Measurements from ENCODE around the gene EML1.

The EML1 gene

DNA sequence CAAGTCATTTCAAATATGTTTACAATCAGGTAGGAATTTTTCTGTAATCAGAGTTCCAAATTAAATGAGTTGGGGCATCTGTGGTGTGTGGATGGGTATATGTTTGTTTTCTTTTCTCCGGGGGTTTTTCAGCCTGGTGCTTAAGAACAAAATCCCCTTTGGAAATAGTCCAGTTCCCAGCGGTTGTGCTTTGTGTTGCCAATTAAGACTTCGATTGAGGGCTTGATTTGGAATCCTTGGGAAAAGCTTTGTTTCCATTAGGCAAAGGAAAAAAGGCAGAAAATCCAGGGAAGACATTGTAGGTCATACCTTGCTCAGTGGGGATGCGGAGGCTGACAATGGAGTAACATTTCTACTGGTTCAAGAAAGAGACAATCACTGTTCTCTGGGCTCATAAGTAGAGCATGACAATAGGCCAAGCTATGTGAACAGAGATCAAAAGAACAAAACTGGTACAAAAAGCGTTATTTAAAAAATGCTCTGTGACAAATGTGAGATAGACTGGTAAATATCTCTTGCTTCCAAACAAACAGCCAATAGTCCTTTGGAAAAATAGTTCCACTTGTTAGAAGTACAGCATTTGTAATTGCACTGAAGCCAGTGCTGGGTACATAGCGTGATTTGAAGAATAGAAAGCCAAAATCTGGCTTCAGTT, 79.7 kb downstream of the EML1 start:
- no peaks in the 10 kb centered on the region for H3K36me3 Mint-ChIP-seq (ENCODE audit: insufficient read depth)
- DNase-seq = no peak
- no peaks in the 10 kb centered on the region for H3K9me3 Mint-ChIP-seq

DNA sequence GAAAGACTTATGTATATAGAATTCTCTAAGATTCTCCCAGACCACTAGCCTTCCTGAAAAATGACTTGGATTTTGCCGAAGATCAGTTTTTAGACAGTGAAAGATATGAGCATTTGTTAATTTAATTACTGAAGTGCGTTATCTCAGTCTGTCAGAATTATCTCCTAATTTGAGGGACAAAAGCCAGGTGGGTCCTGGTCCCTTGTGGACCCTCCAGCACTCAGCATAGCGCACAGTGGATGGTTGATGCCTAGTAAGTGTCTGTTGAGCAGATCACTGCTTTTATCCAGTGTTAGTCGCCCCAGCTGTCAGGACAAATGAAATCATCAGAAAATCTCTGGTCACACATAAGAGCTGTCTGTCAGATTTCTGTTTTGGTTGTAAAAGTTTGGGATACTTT, 80.4 kb downstream of the EML1 start:
- H3K4me1 Mint-ChIP-seq (ENCODE audit: low read depth in 2 of 2) = no peaks in the 10 kb centered on the region
- no peaks in the 10 kb centered on the region for H3K9me3 Mint-ChIP-seq
- no peak for ATAC-seq (replicated peaks)
- no peak overlapping the region for H3K27ac Mint-ChIP-seq
- no peak overlapping the region for H3K4me3 Mint-ChIP-seq
- peaks cover 88 to 91% of the 10 kb centered on the region in 2 donors for H3K27me3 Mint-ChIP-seq
- H3K36me3 Mint-ChIP-seq (ENCODE audit: insufficient read depth) = no peaks in the 10 kb centered on the region
- DNase-seq = no peak

More for the DNA sequence above, 79.7 kb downstream of the EML1 start:
- Mint-ChIP-seq H3K4me3 (no peak overlapping the region), H3K27ac (no peak overlapping the region), H3K4me1 (ENCODE audit: low read depth in 2 of 2) (no peaks in the 10 kb centered on the region), H3K27me3 (peaks cover 89 to 90% of the 10 kb centered on the region in 2 donors)
- no peak for ATAC-seq (replicated peaks)

DNA sequence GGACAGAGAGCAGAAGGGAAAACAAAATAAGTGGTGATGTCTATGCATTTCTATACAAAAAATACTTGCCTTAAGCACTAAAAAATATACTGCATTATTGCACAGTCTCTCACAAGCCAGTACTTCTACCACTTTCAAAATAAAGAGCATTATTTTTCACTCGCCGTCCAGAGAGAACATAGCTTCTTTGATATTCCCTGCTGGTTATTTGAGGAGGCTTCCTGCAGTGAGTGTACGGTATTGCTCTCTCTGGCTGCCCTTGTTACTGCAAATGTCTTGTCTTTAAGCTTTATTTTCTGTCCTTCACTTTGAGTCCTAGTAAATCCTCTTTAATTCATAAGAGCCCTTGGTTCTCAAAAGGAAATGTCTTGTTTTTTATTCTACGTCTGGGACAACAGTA, 81.1 kb downstream of the EML1 start:
- DNase-seq (no peak), ATAC-seq (replicated peaks) (no peak)
- no peak overlapping the region for H3K4me3 Mint-ChIP-seq
- no peaks in the 10 kb centered on the region for H3K9me3 Mint-ChIP-seq
- no peaks in the 10 kb centered on the region for H3K4me1 Mint-ChIP-seq (ENCODE audit: low read depth in 2 of 2)
- no peaks in the 10 kb centered on the region for H3K36me3 Mint-ChIP-seq (ENCODE audit: insufficient read depth)
- no peak overlapping the region for H3K27ac Mint-ChIP-seq
- H3K27me3 Mint-ChIP-seq = peaks cover 81 to 87% of the 10 kb centered on the region in 2 donors

DNA sequence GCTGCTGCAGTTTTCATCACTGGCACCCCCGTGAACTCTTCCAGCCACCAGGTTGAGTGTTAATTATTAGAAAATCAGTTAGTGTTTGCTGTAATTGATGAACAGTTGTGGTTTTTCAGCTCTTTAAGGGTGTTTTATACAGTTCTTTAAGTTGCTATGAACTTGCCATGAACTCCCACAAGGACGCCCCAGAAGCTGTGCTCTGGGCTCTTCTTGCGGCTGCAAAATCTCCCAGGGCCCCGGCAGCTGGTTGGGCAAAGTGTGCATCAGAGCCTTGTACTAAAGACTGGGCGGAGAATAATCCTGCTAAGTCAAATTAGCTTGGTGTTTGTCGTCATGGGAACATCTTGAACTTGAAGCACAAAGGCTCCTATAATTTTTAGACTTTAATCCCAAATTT, 82.2 kb downstream of the EML1 start:
- no peak for ATAC-seq (replicated peaks)
- no peak overlapping the region for H3K27ac Mint-ChIP-seq
- peaks cover 0 to 1% of the 10 kb centered on the region in 2 donors for H3K4me1 Mint-ChIP-seq (ENCODE audit: low read depth in 2 of 2)
- H3K9me3 Mint-ChIP-seq = no peaks in the 10 kb centered on the region
- no peaks in the 10 kb centered on the region for H3K36me3 Mint-ChIP-seq (ENCODE audit: insufficient read depth)
- H3K4me3 Mint-ChIP-seq = no peak overlapping the region
- DNase-seq = no peak
- peaks cover 74 to 81% of the 10 kb centered on the region in 2 donors for H3K27me3 Mint-ChIP-seq

DNA sequence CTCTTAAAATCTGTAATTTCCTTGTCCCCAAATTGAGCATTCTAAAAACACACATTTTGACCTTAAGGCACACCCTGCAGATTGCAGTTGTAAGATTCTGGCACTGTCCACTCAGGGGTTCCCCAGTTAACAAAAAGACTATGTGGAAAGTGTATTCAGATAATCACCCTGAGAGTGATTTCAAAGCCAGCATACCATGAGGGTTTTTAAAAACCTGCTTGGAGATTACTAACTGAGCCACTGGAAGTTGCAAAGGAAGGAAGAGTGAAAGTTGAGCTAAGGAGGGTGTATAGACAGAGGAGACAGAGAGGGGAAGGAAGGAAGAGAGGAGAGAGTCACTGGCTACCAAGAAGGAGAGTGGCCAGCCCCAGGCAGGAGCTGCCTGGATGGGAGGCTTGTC, 82.6 kb downstream of the EML1 start:
- H3K9me3 Mint-ChIP-seq = no peaks in the 10 kb centered on the region
- no peak for DNase-seq
- H3K4me3 Mint-ChIP-seq = no peak overlapping the region
- ATAC-seq (replicated peaks) = no peak
- H3K27ac Mint-ChIP-seq = no peak overlapping the region
- H3K36me3 Mint-ChIP-seq (ENCODE audit: insufficient read depth) = no peaks in the 10 kb centered on the region
- peaks cover 0 to 1% of the 10 kb centered on the region in 2 donors for H3K4me1 Mint-ChIP-seq (ENCODE audit: low read depth in 2 of 2)
- peaks cover 78 to 85% of the 10 kb centered on the region in 2 donors for H3K27me3 Mint-ChIP-seq

DNA sequence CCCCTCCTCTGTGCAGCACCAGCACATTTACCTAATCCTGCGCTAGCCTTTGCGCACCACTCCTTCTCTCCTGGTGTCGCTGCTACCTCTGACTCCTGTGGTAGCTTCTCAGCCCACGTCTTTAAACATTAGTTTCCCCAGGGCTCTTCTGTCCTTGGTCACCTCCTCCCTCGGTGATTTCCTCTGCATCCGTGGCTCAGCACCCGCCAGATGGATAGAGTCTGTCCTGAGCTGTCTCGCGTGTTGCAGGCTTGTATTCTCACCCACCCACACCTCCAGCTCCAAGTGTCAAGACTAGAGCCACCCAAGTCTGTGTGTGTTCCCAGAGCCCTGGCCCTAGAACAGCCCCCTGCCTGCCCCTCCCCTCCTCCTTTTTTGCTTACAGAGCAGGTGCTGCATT, 83.2 kb downstream of the EML1 start:
- ATAC-seq (replicated peaks) = no peak
- H3K4me3 Mint-ChIP-seq = no peak overlapping the region

DNA sequence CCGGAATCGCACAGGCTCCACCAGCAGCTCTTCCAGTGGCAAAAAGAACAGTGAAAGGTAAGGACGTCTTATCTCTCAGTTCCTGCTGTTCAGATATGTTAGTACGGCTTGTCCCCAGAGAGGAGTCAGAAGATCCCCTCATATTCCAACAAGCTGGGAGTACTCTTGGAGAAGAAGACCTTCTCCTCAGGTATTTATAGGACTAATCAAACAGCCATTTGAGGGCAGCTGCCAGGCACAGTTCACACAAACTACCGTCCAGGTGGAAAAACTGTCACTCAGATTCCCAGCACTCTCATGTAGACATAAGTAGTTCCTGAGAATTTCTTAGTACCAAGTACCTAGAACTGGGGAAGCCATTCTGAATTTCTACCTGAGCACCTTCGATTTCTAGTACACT, 85.3 kb downstream of the EML1 start:
- Mint-ChIP-seq H3K4me3 (no peak overlapping the region), H3K27ac (no peak overlapping the region), H3K9me3 (no peaks in the 10 kb centered on the region), H3K4me1 (ENCODE audit: low read depth in 2 of 2) (peaks cover 0 to 1% of the 10 kb centered on the region in 2 donors), H3K27me3 (peaks cover 63 to 65% of the 10 kb centered on the region in 2 donors), H3K36me3 (ENCODE audit: insufficient read depth) (no peaks in the 10 kb centered on the region)
- ATAC-seq (replicated peaks) (no peak), DNase-seq (no peak)

More for the DNA sequence above, 83.2 kb downstream of the EML1 start:
- Mint-ChIP-seq H3K9me3 (no peaks in the 10 kb centered on the region), H3K4me1 (ENCODE audit: low read depth in 2 of 2) (peaks cover 0 to 1% of the 10 kb centered on the region in 2 donors), H3K27ac (no peak overlapping the region), H3K36me3 (ENCODE audit: insufficient read depth) (no peaks in the 10 kb centered on the region), H3K27me3 (peaks cover 78 to 84% of the 10 kb centered on the region in 2 donors)
- no peak for DNase-seq

DNA sequence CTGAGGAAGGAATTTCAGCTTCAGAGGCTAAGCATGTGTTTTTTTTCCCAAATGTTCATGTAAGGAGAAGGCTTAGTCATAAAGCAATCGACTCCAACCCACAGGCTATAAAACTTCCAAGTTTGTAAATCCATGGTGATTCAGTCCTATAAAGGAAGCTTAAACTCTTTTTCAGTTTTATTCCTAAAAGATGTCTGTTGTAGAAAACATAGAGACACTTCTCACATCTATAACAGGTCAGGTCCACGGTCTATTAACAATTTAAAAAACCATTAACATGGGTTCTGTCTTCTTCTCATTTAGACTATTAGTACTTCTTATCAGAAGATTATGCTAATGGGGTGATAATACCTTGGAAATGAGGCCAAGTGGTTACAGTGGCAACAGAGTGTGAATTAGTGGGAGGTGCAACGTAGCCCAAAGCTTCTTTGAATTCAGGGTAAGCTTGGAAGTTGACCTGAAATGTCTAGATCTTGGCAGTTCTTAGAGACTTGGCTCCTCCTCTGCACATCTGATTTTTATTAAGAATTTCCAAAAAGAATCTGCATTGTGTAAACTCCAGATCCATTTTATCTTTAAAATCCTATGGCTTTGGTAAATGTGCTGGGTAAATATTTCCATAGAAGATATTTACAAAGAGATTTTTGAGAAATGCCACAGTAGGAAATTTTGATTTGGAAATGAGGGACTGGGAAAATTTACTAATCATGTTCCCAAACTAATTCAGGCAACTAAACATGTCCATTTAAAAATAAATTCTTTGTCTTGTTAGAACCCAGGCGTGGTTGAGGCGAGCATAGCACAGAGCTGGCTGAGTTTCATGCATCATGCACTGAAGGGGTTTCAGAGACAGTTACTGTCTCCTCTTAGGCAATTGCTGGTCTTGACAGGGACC, 86.4 kb downstream of the EML1 start:
- DNase-seq = no peak
- H3K4me3 Mint-ChIP-seq = no peak overlapping the region
- H3K36me3 Mint-ChIP-seq (ENCODE audit: insufficient read depth) = no peaks in the 10 kb centered on the region
- H3K27me3 Mint-ChIP-seq = peaks cover 53 to 54% of the 10 kb centered on the region in 2 donors
- ATAC-seq (replicated peaks) = no peak
- peaks cover 0 to 1% of the 10 kb centered on the region in 2 donors for H3K4me1 Mint-ChIP-seq (ENCODE audit: low read depth in 2 of 2)
- H3K27ac Mint-ChIP-seq = no peak overlapping the region
- H3K9me3 Mint-ChIP-seq = no peaks in the 10 kb centered on the region

DNA sequence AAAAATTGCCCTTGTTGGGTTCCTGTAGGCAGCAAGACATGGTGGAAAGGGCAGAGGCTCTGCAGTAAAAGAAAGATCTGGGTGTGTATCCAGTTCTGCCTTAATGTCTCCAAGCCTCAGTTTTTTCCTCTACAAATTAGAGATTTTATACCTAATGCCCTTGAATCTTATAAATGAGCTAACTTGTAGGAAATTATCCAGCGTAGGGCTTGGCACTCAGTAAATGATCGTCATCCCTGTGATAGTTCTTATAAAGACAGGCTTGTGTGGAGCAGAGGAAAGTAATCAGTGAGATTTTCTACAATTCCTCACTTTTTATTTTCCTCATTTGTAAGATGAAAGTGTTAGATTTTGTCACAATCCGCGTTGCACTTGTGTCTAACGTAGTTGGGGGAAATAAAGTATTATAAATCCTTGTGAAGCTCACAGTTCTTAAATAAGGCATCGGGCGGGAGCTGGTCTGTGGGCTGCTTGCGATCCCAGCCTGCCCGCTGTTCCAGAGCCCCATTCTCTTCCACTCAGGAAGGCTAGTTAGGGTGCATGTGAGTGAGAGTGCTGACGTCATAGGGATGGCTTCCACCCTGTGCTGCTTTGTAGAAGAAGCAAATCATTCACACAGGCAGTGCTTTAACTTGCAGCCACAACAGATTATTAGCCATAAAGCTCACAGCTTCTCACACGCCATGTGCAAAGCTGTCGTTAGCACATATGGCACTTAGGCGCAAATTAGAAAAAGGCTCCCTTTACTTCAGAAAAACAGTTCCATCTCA, 87.6 kb downstream of the EML1 start:
- H3K36me3 Mint-ChIP-seq (ENCODE audit: insufficient read depth) = no peaks in the 10 kb centered on the region
- peaks cover 0 to 1% of the 10 kb centered on the region in 2 donors for H3K4me1 Mint-ChIP-seq (ENCODE audit: low read depth in 2 of 2)
- DNase-seq = no peak
- no peak overlapping the region for H3K4me3 Mint-ChIP-seq
- no peaks in the 10 kb centered on the region for H3K9me3 Mint-ChIP-seq
- no peak for ATAC-seq (replicated peaks)
- no peak overlapping the region for H3K27ac Mint-ChIP-seq
- peaks cover 42 to 44% of the 10 kb centered on the region in 2 donors for H3K27me3 Mint-ChIP-seq

DNA sequence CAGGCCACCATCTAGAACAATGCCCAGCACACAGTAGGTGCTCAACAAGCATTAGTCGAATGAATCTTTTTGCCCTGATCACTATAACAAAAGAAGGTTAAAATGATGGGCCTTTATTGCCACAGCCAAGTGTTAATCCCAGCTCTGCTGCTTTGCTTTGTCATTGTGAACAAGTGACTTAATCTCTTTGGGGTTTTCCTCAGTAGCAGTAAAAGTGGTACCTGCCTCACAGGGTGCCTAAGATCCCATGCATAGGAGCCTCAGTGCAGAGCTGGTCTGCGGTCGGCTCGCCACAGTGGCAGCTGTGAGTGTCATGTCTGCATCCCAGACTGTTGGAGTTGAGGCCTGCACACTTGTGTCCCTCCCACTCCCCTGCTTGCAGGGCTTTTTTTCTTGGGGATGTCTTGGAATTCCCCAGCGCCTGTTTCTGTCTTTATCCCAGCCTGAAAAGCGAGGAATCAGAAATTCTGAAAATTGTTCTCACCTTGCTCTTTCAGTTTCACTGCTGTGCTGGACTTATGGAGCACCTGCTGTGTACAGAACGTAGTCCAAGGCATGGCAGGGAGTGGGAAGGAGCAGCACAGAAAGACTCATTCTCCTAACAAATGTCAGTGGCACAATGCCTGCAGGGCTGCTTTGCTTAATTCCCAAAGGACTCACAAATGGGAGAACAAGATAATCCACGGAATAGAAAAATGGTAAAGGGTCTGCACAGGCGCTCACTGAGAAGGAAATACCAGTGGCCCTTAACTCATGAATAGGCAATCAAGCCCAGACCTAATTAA, 90.8 kb downstream of the EML1 start:
- H3K4me1 Mint-ChIP-seq (ENCODE audit: low read depth in 2 of 2) = peaks cover 0 to 1% of the 10 kb centered on the region in 2 donors
- peaks cover 36 to 44% of the 10 kb centered on the region in 2 donors for H3K27me3 Mint-ChIP-seq
- H3K9me3 Mint-ChIP-seq = no peaks in the 10 kb centered on the region
- DNase-seq = no peak
- ATAC-seq (replicated peaks) = no peak
- no peaks in the 10 kb centered on the region for H3K36me3 Mint-ChIP-seq (ENCODE audit: insufficient read depth)
- H3K27ac Mint-ChIP-seq = no peak overlapping the region
- H3K4me3 Mint-ChIP-seq = no peak overlapping the region

DNA sequence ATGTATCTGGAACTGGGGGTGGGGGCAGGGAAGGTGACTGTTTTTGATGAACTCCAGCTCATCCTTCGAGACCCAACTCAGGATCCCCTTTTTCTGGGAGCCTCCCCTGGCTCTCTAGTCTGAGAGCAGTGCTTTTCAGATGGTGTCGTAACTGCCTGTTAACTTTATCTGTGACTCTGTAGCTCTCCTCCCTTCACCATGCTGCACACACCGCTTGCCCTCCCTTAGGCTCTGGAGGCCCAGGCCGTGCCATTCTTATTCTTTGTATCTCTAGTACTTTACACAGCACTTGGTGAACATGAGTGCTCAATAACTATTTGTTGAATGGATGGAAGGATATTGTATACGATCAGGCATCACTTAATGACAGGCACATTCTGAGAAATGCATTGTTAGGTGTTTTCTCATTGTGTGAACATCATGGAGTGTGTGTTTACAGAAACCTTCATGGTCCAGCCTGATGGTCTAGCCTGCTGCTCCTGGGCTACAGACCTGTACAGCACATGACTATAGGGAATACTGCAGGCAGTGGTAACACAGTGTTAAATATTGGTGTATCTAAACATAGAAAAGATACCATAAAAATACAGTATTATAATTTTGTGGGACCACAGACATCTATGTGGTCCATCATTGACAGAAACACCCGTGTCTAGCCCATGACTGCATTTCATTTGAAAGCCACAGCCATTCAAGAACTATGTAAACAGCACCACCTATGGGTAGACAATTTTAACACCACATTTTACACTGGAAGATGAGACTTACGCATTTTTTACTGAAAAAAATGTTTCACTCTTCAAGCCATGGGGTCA, 91.8 kb downstream of the EML1 start:
- Mint-ChIP-seq H3K9me3 (no peaks in the 10 kb centered on the region), H3K36me3 (ENCODE audit: insufficient read depth) (no peaks in the 10 kb centered on the region), H3K27me3 (peaks cover 41 to 50% of the 10 kb centered on the region in 2 donors), H3K4me1 (ENCODE audit: low read depth in 2 of 2) (no peaks in the 10 kb centered on the region), H3K4me3 (no peak overlapping the region), H3K27ac (no peak overlapping the region)
- ATAC-seq (replicated peaks) = peak; percentile 76
- DNase-seq = peak; percentile 13 to 33 (median 33)

DNA sequence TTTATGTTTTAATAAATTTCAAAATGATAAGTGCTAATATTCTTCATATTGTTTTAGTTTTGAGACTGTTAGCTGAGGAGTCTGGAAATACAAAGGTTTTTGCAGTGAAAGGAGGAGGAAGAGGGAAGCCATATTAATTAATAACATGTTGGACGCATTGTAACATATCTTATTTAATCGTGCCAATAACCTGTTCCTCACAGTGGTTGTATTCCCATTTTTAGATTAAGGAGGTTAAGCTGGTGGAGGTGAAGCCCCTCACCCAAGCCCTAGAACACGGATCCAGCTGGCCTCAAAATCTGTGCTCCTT, 92.4 kb downstream of the EML1 start:
- H3K36me3 Mint-ChIP-seq (ENCODE audit: insufficient read depth) = no peaks in the 10 kb centered on the region
- no peak overlapping the region for H3K4me3 Mint-ChIP-seq
- no peaks in the 10 kb centered on the region for H3K9me3 Mint-ChIP-seq
- peaks cover 37 to 44% of the 10 kb centered on the region in 2 donors for H3K27me3 Mint-ChIP-seq
- no peak overlapping the region for H3K27ac Mint-ChIP-seq
- DNase-seq = no peak
- ATAC-seq (replicated peaks) = no peak
- H3K4me1 Mint-ChIP-seq (ENCODE audit: low read depth in 2 of 2) = no peaks in the 10 kb centered on the region
